Lower lobe of right lung (tissue), 2 donors: ENCODE measurements around the gene DNAJC8. TPM values are rescaled to one million over a fixed set of nuclear protein-coding genes. Genes with fewer than 3 reads are reported as not detected.

Experiments used
- ATAC-seq, 2 donors: fragments of 200-7000 bp; cut with Tn5 transposase; one replicate each; pipeline ENCODE4 v1.9.1; 2020 to 2022; ENCODE audit warnings: mild to moderate bottlenecking in 2 of 2, moderate library complexity in 2 of 2
- DNase-seq: peaks from one replicate; pipeline ENCODE4 v3.0.0-alpha.2; 2020
- H3K27ac ChIP-seq: fragments of 200-600 bp; one replicate; pipeline ENCODE4 v1.8.0; 2022
- H3K27me3 ChIP-seq: fragments of 200-600 bp; one replicate; pipeline ENCODE4 v1.8.0; 2022; ENCODE audit warnings: low read depth
- H3K36me3 ChIP-seq: fragments of 200-600 bp; one replicate; pipeline ENCODE4 v1.8.0; 2022; ENCODE audit warnings: mild to moderate bottlenecking
- H3K4me1 ChIP-seq: fragments of 200-600 bp; one replicate; pipeline ENCODE4 v1.8.0; 2022
- H3K4me3 ChIP-seq: fragments of 200-600 bp; one replicate; pipeline ENCODE4 v1.8.0; 2022; ENCODE audit warnings: mild to moderate bottlenecking
- H3K9me3 ChIP-seq: fragments of 200-600 bp; one replicate; pipeline ENCODE4 v1.8.0; 2022
- CTCF ChIP-seq: fragments of 200-600 bp; IDR thresholded peaks from one replicate; pipeline ENCODE4 v1.8.0; 2022; ENCODE audit warnings: antibody characterized with exemption, mild to moderate bottlenecking
- intact Hi-C: fragments of 100-400 bp; cut with DNase I; formaldehyde crosslinking; loops from one replicate; pipeline ENCODE4 v1.11.0; 2022
- total RNA-seq: library from RNA; stranded (reverse); fragmentation: NEBNext Ultra II Directional; extraction: Animal tissue kit (Norgen Biotek cat#: 25700); gene quantifications from one replicate; pipeline ENCODE4 v1.2.1, GENCODE V29; 2021
- donor health status: DM: no; HTN: yes; CAD: no; lungs with severe emphysema.

Gene DNAJC8
- total RNA-seq, 1 donor from 2014 or later = 68.9 TPM

- ATAC-seq = no peak
- H3K27ac ChIP-seq = peak overlapping the region; percentile 10
Observed at GRCh38 chr1:28243685-28244311, 11.0 kb upstream of the DNAJC8 start.

GRCh38 chr1:28241638-28242241, 8.9 kb upstream of the DNAJC8 start:
- Histone ChIP-seq H3K27me3 (no peaks in the 10 kb centered on the region), H3K9me3 (no peaks in the 10 kb centered on the region), H3K4me1 (peaks cover 27% of the 10 kb centered on the region), H3K27ac (no peak overlapping the region), H3K36me3 (peaks cover 10% of the 10 kb centered on the region), H3K4me3 (no peak overlapping the region)
- TF ChIP-seq CTCF = no peak
- no peak for ATAC-seq
- intact Hi-C loops = no loop called here
- DNase-seq = no peak

More at GRCh38 chr1:28243685-28244311, 11.0 kb upstream of the DNAJC8 start:
- no peaks in the 10 kb centered on the region for H3K9me3 ChIP-seq
- no peak for DNase-seq
- intact Hi-C loops = no loop called here
- TF ChIP-seq CTCF = no peak
- H3K27me3 ChIP-seq = no peaks in the 10 kb centered on the region
- H3K36me3 ChIP-seq = no peaks in the 10 kb centered on the region
- H3K4me3 ChIP-seq = no peak overlapping the region
- H3K4me1 ChIP-seq = peaks cover 33% of the 10 kb centered on the region

- Histone ChIP-seq H3K36me3 (peaks cover 10% of the 10 kb centered on the region), H3K27ac (no peak overlapping the region), H3K4me1 (peaks cover 22% of the 10 kb centered on the region), H3K27me3 (no peaks in the 10 kb centered on the region), H3K9me3 (no peaks in the 10 kb centered on the region), H3K4me3 (no peak overlapping the region)
- intact Hi-C loops = no loop called here
- DNase-seq (no peak), ATAC-seq (no peak)
- TF ChIP-seq CTCF = no peak
Observed at GRCh38 chr1:28240024-28240423, 7.2 kb upstream of the DNAJC8 start.

- Histone ChIP-seq H3K4me1 (peaks cover 23% of the 10 kb centered on the region), H3K9me3 (no peaks in the 10 kb centered on the region), H3K4me3 (no peak overlapping the region), H3K27ac (no peak overlapping the region), H3K36me3 (peaks cover 10% of the 10 kb centered on the region), H3K27me3 (no peaks in the 10 kb centered on the region)
- ATAC-seq = no peak
- DNase-seq = no peak
- TF ChIP-seq CTCF = no peak
- intact Hi-C loops = no loop called here
Observed at GRCh38 chr1:28239004-28239403, 6.2 kb upstream of the DNAJC8 start.

GRCh38 chr1:28236656-28237322, 4.0 kb upstream of the DNAJC8 start:
- H3K4me3 ChIP-seq = peak overlapping the region; percentile 95
- DNase-seq (no peak), ATAC-seq (peak in 1 of 2 donors; percentile 0)
- no peaks in the 10 kb centered on the region for H3K27me3 ChIP-seq
- no peak for TF ChIP-seq CTCF
- intact Hi-C loops = no loop called here
- H3K9me3 ChIP-seq = no peaks in the 10 kb centered on the region
- peaks cover 30% of the 10 kb centered on the region for H3K4me1 ChIP-seq
- peaks cover 10% of the 10 kb centered on the region for H3K36me3 ChIP-seq
- peak overlapping the region; percentile 90 for H3K27ac ChIP-seq
